GM19467 (cell line): ENCODE results near the gene ANKDD1B.

Experiments used
- ATAC-seq: cut with Tn5 transposase; IDR thresholded peaks from one replicate; pipeline ENCODE4 v1.9.1; 2021; ENCODE audit warnings: mild to moderate bottlenecking, moderate library complexity; ENCODE audit not compliant: unreplicated experiment

ANKDD1B gene

DNA sequence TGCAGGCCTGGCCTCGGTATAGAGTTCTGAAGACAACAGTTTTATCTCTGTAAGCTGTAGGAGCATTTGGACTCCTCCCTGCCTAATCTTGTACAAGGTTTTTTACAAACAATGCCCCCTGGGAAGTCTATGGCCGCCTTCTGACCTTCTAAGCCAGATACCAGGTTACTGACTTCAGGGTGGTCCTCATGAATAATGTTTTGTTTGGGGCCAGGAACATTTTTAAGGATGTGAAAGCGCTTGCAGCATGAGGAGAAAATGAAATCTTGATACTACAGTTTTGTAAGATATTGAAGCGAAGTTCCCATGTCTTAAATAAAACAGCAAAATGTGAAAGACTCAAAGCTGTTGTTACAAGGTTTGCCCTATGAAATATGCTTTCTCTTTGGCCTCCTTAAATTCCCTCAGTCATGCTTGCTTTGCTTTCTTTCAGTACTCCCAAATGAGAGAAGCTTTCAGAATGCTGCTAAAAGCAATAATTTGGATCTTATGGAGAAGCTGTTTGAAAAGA is 5.2 kb downstream of the ANKDD1B start:
- no peak for ATAC-seq

DNA sequence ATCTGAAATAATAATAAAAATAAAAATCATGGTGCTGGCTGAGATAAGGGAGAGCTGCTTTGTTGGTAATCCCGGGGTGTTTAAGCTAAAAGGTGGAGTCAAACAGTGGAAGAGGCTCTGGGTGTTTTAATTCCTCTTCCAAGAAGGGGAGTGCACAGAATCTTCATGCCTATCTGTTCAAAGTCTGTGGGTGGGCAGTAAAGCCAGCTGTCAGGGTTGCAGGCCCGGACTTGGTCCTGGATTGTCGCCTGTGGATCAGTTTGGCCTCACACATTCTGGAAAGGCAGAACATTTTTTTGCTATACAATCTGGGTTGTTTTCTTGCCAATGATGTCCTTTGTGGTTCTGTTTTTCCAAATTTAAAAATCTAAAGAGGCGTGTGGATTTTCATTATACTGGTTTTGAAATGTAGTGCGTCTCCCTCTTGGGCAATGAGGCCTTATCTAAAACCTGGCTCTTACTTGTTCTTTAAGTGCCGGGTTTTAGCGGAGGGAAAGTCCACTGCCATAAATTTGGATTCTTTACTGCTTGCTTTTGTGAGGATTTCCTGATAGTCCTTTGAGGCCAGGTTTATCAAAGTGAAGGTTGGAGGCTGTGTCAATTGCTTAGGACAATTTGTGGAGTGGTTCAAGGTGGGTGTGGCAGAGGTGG is 5.8 kb downstream of the ANKDD1B start:
- no peak for ATAC-seq

DNA sequence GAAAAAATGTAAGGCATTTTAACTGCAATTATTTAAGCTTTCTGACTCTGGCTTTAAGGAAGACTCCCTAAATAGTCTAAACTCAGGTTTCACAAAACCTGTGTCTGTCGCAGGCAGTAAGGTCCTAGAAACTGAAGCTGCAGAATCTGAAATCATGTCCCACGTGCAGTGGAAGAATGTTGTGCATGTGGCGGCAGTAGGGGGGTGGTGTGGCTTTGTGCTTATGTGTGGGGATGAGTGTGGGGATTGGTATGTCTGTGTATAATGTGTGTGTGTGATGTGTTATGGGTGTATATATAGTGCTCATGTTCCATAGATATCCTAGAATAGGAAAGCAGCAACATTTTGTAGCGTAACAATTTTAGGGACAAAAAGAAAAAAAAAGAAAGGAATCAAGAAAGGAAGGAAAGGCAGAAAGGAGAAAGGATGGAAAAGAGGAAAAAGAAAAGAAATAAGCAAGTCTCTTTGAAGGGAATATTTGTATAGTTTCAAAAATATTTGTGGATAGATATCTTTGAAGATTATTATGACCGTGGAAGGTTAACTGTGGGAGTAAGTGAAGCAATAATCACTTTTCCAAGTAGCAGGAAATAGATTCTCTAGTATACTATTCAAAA is 6.6 kb downstream of the ANKDD1B start:
- no peak for ATAC-seq

DNA sequence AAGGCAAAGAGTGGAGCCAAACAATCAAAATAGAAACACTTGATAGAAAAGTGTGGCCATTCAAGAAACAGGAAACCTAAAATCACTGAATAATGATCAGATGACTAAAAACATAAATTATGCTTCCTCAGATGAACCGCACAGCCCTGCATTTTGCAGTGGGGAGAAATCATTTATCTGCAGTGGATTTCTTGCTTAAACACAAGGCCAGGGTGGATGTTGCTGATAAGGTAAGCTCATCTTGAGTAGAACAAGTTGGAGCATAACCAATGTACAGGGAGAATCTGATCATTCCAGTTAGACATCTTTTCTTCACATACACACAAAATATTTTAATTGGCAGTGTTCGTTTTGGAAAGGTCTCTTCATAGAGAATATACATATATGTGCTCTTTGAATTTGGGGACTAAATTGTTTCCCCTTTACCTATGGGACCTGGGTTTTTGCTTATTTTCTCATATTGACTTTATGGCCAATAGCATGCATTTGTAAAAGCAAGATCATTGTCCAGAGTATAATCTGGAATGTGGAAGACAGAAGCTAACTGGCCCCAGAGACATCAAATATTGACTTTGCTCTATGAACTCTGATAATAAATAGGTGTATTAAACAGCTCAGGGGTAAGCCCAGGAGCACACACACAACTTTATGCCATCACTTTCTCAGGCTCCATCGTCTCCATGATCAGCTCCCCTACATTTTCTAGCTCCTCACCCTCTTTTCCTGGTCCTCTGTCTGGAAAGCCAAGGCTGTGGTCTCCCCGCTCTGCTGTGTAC is 9.1 kb downstream of the ANKDD1B start:
- ATAC-seq = no peak

DNA sequence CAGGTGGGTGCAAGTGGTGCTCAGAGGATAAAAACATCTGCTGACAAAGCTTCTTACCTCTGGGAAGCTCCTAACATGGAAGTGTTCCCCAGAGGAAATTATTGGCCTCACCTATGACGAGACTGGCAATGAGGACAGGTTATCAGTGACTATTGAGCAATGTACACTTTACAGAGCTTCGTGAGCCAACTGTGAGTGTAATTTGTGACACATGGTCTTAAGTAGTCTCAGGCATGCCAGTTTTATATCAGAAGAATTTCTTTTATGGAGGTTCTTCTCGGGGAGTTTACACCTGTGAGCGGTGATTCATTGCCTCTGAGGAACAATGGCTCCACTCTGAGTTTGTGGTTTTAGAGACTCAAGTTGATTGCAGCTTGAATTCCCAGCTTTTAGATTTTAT is 11.3 kb downstream of the ANKDD1B start:
- ATAC-seq = no peak

DNA sequence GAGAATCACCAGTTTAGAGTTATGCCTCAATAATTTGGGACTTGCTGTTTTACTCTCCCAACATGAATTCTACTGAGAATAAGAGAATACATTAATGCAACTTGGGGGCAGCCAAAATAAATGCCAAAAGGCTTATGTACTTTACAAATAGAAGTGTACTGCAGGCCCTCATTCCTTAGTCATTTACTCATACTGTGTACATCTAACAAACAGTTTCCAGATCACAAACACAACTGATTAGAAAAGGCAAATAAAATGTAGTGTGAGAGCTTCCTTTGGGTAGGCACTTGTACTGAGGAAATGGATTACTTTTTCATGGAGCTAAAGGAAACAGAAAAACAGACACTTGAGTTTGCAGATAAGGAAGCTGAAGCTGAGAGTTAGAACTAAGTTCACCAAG is 12.6 kb downstream of the ANKDD1B start:
- ATAC-seq = no peak

DNA sequence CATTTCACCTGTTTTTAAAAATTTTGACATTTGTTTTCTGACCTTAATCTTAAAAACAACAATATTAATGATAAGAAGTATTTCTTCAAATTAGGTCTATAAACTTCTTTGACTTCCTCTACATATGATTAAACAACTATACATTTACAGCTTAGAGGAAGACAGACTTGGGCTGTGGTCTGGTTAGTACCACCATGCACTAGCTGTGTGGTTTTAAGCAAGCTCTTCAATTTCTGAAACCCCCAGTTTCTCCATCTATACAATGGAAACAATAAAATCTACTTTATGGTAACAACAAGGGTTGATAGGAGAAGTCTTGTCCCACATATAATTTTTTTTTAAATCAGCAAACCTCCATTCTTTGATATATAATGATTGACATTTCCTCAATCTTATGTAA is 15.7 kb downstream of the ANKDD1B start:
- ATAC-seq = no peak

DNA sequence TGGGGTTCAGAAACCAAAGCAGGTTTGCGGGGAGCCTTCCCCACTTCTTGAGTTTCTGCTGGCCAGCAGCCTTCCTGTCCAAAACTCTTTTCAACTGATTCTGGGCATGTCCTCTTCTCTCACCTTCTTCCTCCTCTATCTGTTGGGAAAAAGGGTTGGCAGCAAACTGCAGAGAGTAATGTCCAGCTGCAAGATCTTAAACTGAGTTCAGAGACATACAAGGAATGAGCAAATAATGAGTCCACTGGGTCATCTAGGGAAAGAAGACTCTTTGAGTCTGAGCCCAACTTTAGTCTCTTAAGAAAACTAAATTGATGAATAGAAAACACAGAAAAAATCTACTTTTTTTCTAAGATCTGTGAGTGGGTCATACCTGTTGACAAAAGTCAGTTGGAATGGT is 16.5 kb downstream of the ANKDD1B start:
- ATAC-seq = no peak

DNA sequence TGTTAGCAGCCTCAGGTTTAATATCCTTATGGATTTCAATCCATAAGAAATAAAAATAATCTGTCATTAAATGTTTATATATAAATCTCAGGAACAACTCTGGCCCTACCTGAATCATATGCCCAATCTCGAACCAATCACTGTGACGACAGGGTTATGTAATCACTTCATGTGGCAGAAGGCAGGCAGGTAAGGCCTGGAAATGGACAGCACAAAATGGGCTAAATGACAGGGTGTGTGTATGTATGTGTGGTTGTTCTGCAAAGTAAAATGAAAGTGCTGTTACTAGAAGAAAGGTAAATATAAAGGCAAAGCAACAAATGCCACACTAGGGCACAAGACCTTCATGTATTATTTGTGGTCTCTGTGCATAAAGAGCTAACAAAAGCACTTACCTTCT is 19.6 kb downstream of the ANKDD1B start:
- no peak for ATAC-seq

DNA sequence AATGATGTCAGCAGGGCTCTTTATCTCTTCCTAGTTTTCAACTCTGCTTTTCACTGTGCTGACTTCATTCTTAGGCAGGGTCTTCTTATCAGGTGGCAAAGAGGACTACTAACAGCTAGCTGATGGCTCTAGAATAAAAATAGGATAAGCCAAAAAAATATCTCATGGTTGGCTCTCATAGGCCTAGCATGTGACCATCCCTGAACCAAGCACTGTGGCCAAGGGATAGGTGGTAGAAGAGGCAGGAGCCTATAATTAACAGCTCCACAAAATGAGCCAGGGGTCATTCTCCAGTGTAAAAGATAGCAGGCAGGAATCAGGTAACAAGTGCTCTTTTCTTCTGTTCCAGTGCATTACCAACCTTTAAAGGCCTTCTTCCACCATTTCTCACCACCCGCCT is 21.1 kb downstream of the ANKDD1B start:
- no peak for ATAC-seq

DNA sequence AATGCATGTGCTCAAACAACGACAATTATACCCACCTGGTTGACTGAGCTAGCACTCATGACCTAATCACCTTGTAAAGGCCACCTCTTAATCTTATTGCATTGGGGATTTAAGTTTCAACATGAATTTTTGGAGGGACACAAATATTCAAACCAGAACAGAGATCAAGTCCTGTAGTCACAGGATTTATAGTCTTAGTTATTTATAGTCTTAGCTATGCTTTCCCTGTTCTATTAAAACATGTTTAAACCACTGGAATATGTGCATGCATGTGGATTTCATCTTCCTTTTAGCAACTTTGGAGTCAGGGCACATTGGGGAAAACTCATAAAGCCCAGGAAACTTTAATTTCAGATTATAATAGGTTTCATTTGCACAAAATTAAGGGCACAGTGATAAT is 26.7 kb downstream of the ANKDD1B start:
- no peak for ATAC-seq

DNA sequence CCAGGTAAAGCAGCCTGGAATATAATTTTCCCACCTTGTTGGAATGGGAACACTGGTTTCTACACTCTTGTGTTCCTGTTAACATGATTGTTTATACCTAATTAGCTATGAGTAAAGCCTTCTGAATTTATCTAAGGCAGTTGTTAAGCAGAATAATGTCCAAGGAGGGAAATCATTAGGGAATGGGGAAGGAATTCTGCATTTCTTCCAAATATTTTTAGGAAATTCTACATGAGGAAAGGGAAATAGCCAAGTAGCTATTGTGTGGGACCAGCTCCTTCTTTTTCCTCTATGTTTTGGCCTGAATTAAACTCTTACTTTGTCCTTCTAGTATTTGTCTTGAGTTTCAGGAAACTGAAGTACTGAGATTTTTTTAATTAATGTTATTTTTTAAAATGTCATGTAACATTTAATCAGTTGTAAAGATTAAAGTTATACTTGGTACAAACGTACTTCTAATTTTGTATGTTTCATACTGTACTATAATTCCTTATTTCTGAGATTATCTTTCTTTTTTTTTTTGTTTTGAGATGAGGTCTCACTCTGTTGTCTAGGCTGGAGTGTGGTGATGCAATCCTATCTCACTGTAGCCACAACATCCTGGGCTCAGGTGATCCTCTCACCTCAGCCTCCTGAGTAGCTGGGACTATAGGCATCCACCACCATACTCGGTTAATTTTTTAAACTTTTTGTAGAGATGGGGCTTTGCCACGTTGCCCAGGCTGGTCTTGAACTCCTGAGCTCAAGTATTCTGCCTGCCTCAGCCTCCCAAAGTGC is 28.5 kb downstream of the ANKDD1B start:
- ATAC-seq = no peak

DNA sequence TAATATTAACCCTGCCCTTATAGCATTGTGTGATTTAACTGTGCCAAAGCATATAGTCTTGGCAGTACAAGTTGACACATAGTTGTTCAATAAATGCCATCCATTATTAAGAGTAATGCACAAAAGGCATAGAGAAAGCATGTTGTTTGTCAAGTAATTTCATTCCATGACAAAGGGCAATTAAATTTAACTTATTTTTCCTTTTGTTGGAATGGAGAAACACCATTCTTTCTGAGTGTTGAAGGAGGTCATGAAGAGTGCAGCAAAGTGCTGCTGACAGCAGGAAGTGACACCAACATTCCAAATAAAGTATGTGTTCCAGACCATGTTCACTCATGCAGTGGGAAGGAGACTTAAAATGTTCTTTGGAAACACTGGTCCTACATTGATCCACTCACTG is 29.1 kb downstream of the ANKDD1B start:
- ATAC-seq = no peak

DNA sequence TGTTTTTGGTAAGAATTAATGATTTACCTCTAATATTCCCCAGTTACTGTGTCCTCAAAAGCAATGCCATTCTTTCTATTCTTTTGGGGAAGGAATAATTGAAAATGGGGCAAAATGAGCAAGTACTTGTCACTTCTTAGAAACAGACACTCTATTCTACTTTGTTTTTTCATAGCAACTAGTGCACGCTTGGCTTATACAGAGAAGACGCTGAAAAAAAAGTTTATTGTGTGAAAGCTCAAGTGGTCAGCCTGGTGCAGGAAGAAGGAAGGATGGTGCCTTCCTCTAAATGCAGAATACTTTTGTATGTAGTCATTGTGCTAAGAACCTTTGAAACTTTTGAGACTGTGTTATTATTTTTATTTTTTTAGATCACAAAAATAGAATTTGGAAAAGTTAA is 29.6 kb downstream of the ANKDD1B start:
- no peak for ATAC-seq

DNA sequence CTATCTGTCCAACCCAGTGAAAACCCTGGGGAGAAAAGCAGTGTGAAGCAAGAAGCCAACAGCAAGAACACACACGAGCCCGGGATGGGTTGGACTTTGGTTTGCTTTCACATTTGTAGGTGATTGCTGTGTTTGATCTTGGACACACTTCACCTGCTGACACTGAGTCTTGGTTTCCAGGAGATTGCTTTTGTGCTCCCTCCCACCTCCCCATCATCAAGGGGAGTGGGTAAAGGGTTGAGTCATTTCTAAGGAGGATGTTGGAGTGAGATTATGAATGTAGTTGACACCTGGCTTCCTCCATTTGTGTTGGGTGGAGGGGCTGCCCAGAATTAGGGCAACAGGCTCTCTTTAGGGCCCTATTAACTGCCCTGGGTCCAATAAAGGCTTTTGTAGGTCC is 37.5 kb downstream of the ANKDD1B start:
- no peak for ATAC-seq

DNA sequence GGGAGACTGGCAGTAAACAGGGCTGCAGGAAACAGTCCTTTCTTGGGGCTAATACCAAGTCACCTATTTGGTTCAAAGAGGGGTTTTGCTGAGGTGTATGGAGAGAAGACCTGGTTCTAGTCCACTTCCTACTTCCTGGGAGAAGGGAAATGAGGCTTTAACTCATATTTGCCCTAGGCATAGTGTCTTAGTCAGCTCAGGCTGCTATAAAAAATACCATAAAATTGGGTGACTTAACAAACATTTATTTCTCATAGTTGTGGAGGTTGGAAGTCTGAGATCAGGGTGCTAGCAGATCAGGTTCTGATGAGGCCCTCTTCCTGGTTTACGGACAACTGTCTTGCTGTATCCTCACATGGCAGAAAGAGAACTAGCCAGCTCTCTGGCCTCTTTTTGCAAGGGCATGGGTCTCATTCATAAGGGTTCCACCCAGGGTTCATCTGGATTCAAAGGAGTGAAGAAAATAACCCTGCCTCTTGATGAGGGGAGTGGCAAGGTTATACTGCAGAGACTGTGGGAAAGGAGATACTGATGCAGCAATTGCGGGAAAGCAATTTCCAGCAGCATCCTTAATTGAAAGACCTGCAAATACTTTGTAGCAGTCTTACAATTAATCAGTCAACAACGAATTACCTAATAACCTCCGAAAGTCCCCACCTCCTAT is 40.5 kb downstream of the ANKDD1B start:
- ATAC-seq = no peak

DNA sequence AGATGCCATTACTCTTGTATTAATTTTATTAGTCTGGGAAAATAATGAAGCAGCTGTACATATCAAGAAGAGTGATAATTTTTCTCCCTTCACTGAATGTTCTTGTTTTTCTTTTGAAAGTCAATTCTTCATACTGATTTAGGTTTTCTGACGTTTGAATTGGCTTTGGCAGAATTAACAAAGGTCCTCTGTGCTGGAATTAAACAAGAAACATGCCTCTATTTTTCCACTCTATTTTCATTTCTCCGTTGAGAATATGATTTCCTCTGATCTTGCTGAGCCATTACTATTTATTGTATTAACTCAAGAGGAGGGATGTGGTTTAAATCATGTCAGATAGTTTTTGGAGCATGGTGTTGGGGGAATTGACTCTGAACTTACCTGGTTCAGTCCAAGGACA is 42.3 kb downstream of the ANKDD1B start:
- no peak for ATAC-seq

DNA sequence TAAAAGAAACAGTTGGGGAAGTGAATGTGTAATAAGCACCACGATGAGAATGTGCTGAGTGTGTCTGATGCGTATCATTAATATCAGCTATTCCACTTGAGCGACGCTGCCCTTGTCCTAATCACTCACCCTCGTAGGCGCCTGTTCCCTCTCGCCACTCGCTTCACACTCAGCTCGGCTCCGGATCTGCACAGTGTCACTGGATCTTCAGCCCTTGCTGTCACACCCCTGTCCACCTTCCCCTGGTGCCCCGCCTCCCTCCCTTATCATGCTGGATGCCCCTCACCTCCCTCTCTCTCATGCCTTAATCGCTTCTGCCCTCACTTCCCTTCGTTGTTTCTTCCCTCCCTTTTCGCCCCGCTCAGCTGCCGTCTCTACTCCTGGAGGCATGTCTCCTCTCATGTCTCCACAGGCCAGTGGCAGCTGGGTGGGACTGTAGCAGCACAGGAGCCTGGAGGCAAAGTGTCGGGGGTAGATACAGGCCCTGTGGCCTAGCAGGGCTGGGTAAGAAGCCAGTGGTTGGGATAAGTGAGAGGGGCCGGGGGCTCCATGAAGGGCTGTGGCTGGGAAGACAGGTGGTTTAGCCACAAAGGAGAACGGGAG is 43.5 kb downstream of the ANKDD1B start:
- no peak for ATAC-seq

DNA sequence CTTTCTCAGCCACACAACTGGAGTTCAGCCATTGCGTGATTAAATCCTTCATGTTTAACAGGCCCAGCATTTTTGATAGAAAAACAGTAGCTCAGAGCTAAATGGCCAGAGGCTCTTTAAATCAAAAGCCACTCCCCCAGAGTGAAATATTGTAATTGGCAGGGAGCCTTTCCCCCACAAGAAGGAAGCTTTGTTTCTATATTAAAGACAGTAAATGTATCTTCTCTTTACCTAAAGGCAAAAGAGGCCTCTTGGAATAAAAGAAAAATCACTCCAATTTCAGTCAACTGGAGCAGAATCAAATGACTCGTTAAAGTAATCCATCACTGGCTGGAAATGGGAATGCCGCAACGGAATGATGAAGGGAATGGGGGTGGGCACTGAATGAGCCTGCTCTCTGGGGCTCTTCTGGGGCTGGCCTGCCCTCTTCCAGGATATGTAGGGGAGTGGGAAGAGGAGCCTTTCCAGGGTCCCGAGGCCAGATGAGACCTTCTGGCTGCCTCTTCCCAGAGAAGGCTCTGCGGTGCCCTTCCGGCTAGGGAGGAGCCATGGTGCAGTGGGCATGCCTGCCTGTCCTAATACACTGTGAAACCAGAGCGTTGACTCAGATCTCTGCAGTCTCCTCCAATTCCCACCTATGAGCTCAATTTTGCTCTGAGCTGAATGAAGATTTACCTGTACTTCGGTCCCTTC is 45.2 kb downstream of the ANKDD1B start:
- ATAC-seq = no peak
